PC-3 (cell line): ENCODE results near the gene ATP8B3.

ENCODE experiments used
- EZH2 ChIP-seq: fragments of 300-600 bp; sonication (generic); IDR thresholded peaks from one replicate; pipeline ENCODE4 v1.6.1; 2017; ENCODE audit warnings: antibody characterized with exemption, mild to moderate bottlenecking, low read length; ENCODE audit not compliant: unreplicated experiment
- EZH2phosphoT487 ChIP-seq: fragments of 300-600 bp; sonication (generic); IDR thresholded peaks from 2 replicates; pipeline ENCODE4 v1.6.1; 2018; ENCODE audit warnings: mild to moderate bottlenecking, antibody characterized with exemption, low read length, borderline replicate concordance
- TF ChIP-seq, protein P1 (sequence below): fragments of 300-600 bp; sonication (generic); conservative IDR thresholded peaks from 2 replicates; pipeline ENCODE4 v1.5.1; 2017; ENCODE audit warnings: antibody characterized with exemption, low read depth, mild to moderate bottlenecking, low read length

DNA sequence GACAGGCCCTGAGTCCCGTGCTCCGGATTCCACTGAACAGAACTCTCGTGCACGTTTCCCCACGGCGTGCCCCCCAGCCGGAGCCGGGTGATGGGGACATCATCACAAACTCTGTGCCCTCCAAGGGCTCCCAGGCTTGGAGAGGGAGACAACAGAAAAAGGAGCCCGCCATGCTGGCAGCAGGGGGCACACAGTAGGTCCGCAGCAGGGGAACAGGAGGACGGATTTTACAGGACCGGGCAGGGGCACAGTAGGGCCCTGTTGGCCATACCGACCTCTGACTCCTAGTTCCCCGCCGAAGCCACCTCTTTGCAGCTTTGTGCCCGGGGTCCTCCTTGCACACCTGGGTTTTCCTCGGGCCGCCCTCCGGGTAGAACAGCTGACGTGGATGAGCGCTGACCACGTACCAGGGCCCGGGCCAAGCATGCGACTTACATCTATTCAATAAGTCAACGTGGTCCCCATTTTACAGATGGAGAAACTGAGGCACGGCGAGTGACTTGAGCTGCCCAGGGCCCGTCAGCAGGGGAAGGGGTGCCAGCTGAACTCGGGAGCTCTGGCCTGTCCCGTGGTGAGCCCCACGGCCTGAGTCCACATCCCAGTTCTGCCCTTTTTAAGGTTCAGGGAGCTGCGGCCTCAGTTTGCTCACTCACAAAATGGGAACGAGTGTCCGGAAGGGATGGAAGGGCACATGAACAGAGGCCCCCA, 68.9 kb downstream of the ATP8B3 start:
- TF ChIP-seq, protein P1, sequence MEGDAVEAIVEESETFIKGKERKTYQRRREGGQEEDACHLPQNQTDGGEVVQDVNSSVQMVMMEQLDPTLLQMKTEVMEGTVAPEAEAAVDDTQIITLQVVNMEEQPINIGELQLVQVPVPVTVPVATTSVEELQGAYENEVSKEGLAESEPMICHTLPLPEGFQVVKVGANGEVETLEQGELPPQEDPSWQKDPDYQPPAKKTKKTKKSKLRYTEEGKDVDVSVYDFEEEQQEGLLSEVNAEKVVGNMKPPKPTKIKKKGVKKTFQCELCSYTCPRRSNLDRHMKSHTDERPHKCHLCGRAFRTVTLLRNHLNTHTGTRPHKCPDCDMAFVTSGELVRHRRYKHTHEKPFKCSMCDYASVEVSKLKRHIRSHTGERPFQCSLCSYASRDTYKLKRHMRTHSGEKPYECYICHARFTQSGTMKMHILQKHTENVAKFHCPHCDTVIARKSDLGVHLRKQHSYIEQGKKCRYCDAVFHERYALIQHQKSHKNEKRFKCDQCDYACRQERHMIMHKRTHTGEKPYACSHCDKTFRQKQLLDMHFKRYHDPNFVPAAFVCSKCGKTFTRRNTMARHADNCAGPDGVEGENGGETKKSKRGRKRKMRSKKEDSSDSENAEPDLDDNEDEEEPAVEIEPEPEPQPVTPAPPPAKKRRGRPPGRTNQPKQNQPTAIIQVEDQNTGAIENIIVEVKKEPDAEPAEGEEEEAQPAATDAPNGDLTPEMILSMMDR: no peak
- TF ChIP-seq EZH2 (no peak), EZH2phosphoT487 (no peak)
